Endothelial cell of umbilical vein (primary cell): ENCODE measurements around the gene C20orf144. TPM values are rescaled to one million over a fixed set of nuclear protein-coding genes. Genes with fewer than 3 reads are reported as not detected.

Experiments used
- BruUV-seq: library from RNA; stranded (reverse); fragments of 400-500 nt; replicated peaks from 2 replicates; lab custom pipeline; 2021; lab: Mats Ljungman, UMichigan
- CTCF ChIA-PET: fragments of 300-600, 350-600 bp; sonication (Branson Sonifier 250); formaldehyde crosslinking; loops from one replicate; lab custom pipeline; 2021; ENCODE audit warnings: antibody characterized with exemption, inconsistent platforms; lab: Charles Lee
- POLR2A ChIA-PET: fragments of 300-600, 350-600 bp; sonication (Branson Sonifier 250); formaldehyde crosslinking; loops from one replicate; lab custom pipeline; 2021; ENCODE audit warnings: antibody characterized with exemption, inconsistent platforms; lab: Charles Lee
- DNase-seq: peaks from one replicate; pipeline ENCODE4 v3.0.0-alpha.2; 2011; ENCODE audit warnings: low read depth, low spot score
- FAIRE-seq: peaks from 2 replicates; lab custom pipeline; 2011; peaks lifted over from hg19 to GRCh38; lab: Jason Lieb, UNC
- H2AFZ ChIP-seq: 2 replicates; pipeline ENCODE4 v1.6.0; 2012; ENCODE audit warnings: low read depth, low read length, control low read depth, inconsistent platforms
- H3K27ac ChIP-seq: 2 replicates; pipeline ENCODE4 v1.5.1; 2011; ENCODE audit warnings: low read depth, mild to moderate bottlenecking, control low read depth, low read length, moderate library complexity; ENCODE audit not compliant: insufficient read depth
- H3K27me3 ChIP-seq, 2 experiments: 2 replicates each; pipeline versions ENCODE4 v1.6.0 to v1.6.1; 2011; ENCODE audit warnings: low read length in 2 of 2, mixed read lengths in 1 of 2; ENCODE audit not compliant: control insufficient read depth in 2 of 2, insufficient read depth in 2 of 2
- H3K36me3 ChIP-seq, 2 experiments: 2 replicates in 1 of 2; 3 replicates in 1 of 2; pipeline ENCODE4 v1.5.1; 2011; ENCODE audit warnings: low read length in 2 of 2, mild to moderate bottlenecking in 1 of 2, moderate library complexity in 1 of 2; ENCODE audit not compliant: control insufficient read depth in 2 of 2, insufficient read depth in 2 of 2; ENCODE audit errors: extremely low read depth in 1 of 2
- H3K4me1 ChIP-seq: 3 replicates; pipeline ENCODE4 v1.5.1; 2011; ENCODE audit warnings: mild to moderate bottlenecking, low read length; ENCODE audit not compliant: control insufficient read depth, insufficient read depth; ENCODE audit errors: extremely low read depth
- H3K4me2 ChIP-seq: 2 replicates; pipeline ENCODE4 v1.6.1; 2011; ENCODE audit warnings: low read length, control low read depth, mixed read lengths; ENCODE audit not compliant: insufficient read depth
- H3K4me3 ChIP-seq, 3 experiments: fragments of 200-600 bp in 1 of 3; sonication (generic), shearing (Covaris generic) in 1 of 3; replicated peaks in 1 of 3; 2 replicates each; pipeline ENCODE4 v1.5.1; 2011 to 2016; ENCODE audit warnings: control low read depth in 3 of 3, low read length in 3 of 3, mild to moderate bottlenecking in 2 of 3, inconsistent platforms in 1 of 3, low read depth in 1 of 3, moderate library complexity in 1 of 3; ENCODE audit not compliant: insufficient read depth in 1 of 3
- H3K79me2 ChIP-seq: 2 replicates; pipeline ENCODE4 v1.6.0; 2012; ENCODE audit warnings: low read length, inconsistent platforms; ENCODE audit not compliant: control insufficient read depth, insufficient read depth
- H3K9ac ChIP-seq: replicated peaks from 2 replicates; pipeline ENCODE3; 2011; ENCODE audit warnings: low read length, control low read depth; ENCODE audit not compliant: insufficient read depth; ENCODE audit errors: extremely low read depth
- H3K9me1 ChIP-seq: replicated peaks from 3 replicates; pipeline ENCODE4 v1.6.0; 2011; ENCODE audit warnings: mild to moderate bottlenecking, low read length; ENCODE audit not compliant: control insufficient read depth, insufficient read depth; ENCODE audit errors: extremely low read depth
- H3K9me3 ChIP-seq: replicated peaks from 2 replicates; pipeline ENCODE4 v1.5.1; 2012; ENCODE audit warnings: low read length, inconsistent platforms; ENCODE audit not compliant: control insufficient read depth, insufficient read depth
- H4K20me1 ChIP-seq: replicated peaks from 2 replicates; pipeline ENCODE3; 2011; ENCODE audit warnings: mild to moderate bottlenecking, low read length; ENCODE audit not compliant: control insufficient read depth, insufficient read depth; ENCODE audit errors: extremely low read depth
- CTCF ChIP-seq, 2 donors: IDR thresholded peaks; 1 replicate in 1 of 2; 2 replicates in 1 of 2; pipeline ENCODE4 v1.5.1; 2011; ENCODE audit warnings: low read length in 2 of 2, mild to moderate bottlenecking in 2 of 2, moderate library complexity in 2 of 2, control low read depth in 1 of 2, inconsistent platforms in 1 of 2, low read depth in 1 of 2; ENCODE audit not compliant: insufficient read depth in 1 of 2; ENCODE audit errors: extremely low read depth in 1 of 2
- EZH2 ChIP-seq: IDR thresholded peaks from 2 replicates; pipeline ENCODE4 v1.6.1; 2012; ENCODE audit warnings: borderline replicate concordance, low read depth, mild to moderate bottlenecking, moderate library complexity, low read length, inconsistent platforms; ENCODE audit not compliant: severe bottlenecking
- FOS ChIP-seq: IDR thresholded peaks from 2 replicates; pipeline ENCODE4 v1.6.1; 2011; ENCODE audit warnings: mild to moderate bottlenecking, low read length, moderate library complexity, borderline replicate concordance; ENCODE audit not compliant: insufficient read depth
- GATA2 ChIP-seq: IDR thresholded peaks from 2 replicates; pipeline ENCODE4 v1.7.0; 2011; ENCODE audit warnings: low read depth, mild to moderate bottlenecking, moderate library complexity, mixed read lengths, low read length; ENCODE audit not compliant: insufficient read length, insufficient read depth
- JUN ChIP-seq: IDR thresholded peaks from 2 replicates; pipeline ENCODE4 v1.6.1; 2011; ENCODE audit warnings: borderline replicate concordance, low read depth; ENCODE audit not compliant: insufficient read length, insufficient read depth
- MYC ChIP-seq: IDR thresholded peaks from one replicate; pipeline ENCODE4 v1.6.1; 2011; ENCODE audit warnings: mild to moderate bottlenecking, low read depth, low read length
- POLR2A ChIP-seq: IDR thresholded peaks from 2 replicates; pipeline ENCODE4 v1.6.1; 2012; ENCODE audit warnings: low read depth, mild to moderate bottlenecking, control low read depth, low read length
- POLR2AphosphoS5 ChIP-seq: IDR thresholded peaks from 2 replicates; pipeline ENCODE4 v1.6.1; 2012; ENCODE audit warnings: low read depth, mild to moderate bottlenecking, control low read depth, low read length, moderate library complexity; ENCODE audit not compliant: insufficient read depth
- dilution Hi-C: fragments of 300-500 bp; cut with MboI; formaldehyde crosslinking; loops from one replicate; pipeline ENCODE4 v1.15.0; 2019; ENCODE audit warnings: low sequenced_read_pairs; ENCODE audit not compliant: extremely low pct_ligation_motif_present
- intact Hi-C: fragments of 100-400 bp; cut with micrococcal nuclease; formaldehyde crosslinking; loops from one replicate; pipeline ENCODE4 v1.10.0; 2022
- polyA plus RNA-seq, 4 experiments: library from polyadenylated mRNA; depleted of rRNA in 3 of 4; stranded (reverse) in 3 of 4; unstranded in 1 of 4; fragments of >200 nt; gene quantifications; 2 replicates each; pipeline versions ENCODE4 v1.2.1 to v1.2.3, GENCODE V29; 2011 to 2012; ENCODE audit warnings: missing spikeins in 1 of 4
- total RNA-seq: library from RNA; stranded (reverse); gene quantifications from 2 replicates; pipeline ENCODE4 v1.2.3, GENCODE V29; 2021
- TF ChIP-seq, protein P1 (sequence below): IDR thresholded peaks from 2 replicates; pipeline ENCODE4 v1.6.1; 2011; ENCODE audit not compliant: insufficient read depth, insufficient read length

C20orf144 gene
- total and polyA plus RNA-seq, 2 donors (not counting 3 experiments of a cell fraction or from before 2014, with no cell fraction given), result not detected

- H3K36me3 ChIP-seq, result no peaks in the 10 kb centered on the region
- peak overlapping the region; percentile 46 for H2AFZ ChIP-seq
- FAIRE-seq (peak; percentile 78), DNase-seq (peak; percentile 14)
- peaks cover 36% of the 10 kb centered on the region for H3K4me1 ChIP-seq
- peaks cover 17% of the 10 kb centered on the region for H3K79me2 ChIP-seq
- H3K4me3 ChIP-seq, result no peak overlapping the region
- no peaks in the 10 kb centered on the region for H4K20me1 ChIP-seq
- H3K27me3 ChIP-seq, result no peaks in the 10 kb centered on the region
- no TSS peak for BruUV-seq
- ChIA-PET CTCF (interaction anchor here (0.6 to 1.9 kb wide), 4 partner anchors 19 to 104 kb away, joined by 3 to 7 read pairs (median 4); partner anchors contain the start of gene PXMP4), POLR2A (no interaction called here)
- dilution Hi-C loops, result no loop called here
- H3K27ac ChIP-seq, result no peak overlapping the region
- H3K9me3 ChIP-seq, result no peaks in the 10 kb centered on the region
- intact Hi-C loops, result loop anchor here (2.0 to 5.0 kb wide), 2 partner anchors 21 to 45 kb away; partner anchors contain the start of genes ACTL10 and ZNF341
- H3K4me2 ChIP-seq, result no peak overlapping the region
- no peaks in the 10 kb centered on the region for H3K9me1 ChIP-seq
- H3K9ac ChIP-seq, result no peak overlapping the region
- no peak for TF ChIP-seq POLR2AphosphoS5
- TF ChIP-seq MYC, result no peak
Observed at GRCh38 chr20:33687370-33687915, 25.3 kb downstream of the C20orf144 start.

GRCh38 chr20:33687993-33688937 lies 26.1 kb downstream of the C20orf144 start:
- DNase-seq (no peak), FAIRE-seq (peak; percentile 37)
- Histone ChIP-seq H3K9ac (no peak overlapping the region), H3K79me2 (peaks cover 15% of the 10 kb centered on the region), H3K27me3 (no peaks in the 10 kb centered on the region), H3K36me3 (no peaks in the 10 kb centered on the region), H3K4me2 (no peak overlapping the region), H3K27ac (no peak overlapping the region), H3K4me1 (peaks cover 36% of the 10 kb centered on the region), H3K9me3 (no peaks in the 10 kb centered on the region), H4K20me1 (no peaks in the 10 kb centered on the region), H2AFZ (no peak overlapping the region), H3K4me3 (no peak overlapping the region), H3K9me1 (no peaks in the 10 kb centered on the region)
- dilution Hi-C loops (no loop called here), intact Hi-C loops (loop anchor here (2.0 to 5.0 kb wide), 2 partner anchors 21 to 44 kb away; partner anchors contain the start of genes ACTL10 and ZNF341)
- CTCF ChIA-PET, result interaction anchor here (0.6 to 1.9 kb wide), 5 partner anchors 18 to 103 kb away, joined by 3 to 7 read pairs (median 4); partner anchors contain the start of gene PXMP4
- BruUV-seq, result no TSS peak
- POLR2A ChIA-PET, result no interaction called here
- TF ChIP-seq CTCF (IDR thresholded peaks at IDR 0.05; ENCODE audit: extremely low read depth in 1 of 2, insufficient read depth in 1 of 2, low read depth in 1 of 2, low read length in 2 of 2) (no peak), EZH2 (no peak), FOS (no peak), MYC (no peak), POLR2A (no peak), JUN (no peak), GATA2 (no peak), POLR2AphosphoS5 (no peak)
- TF ChIP-seq, protein P1, sequence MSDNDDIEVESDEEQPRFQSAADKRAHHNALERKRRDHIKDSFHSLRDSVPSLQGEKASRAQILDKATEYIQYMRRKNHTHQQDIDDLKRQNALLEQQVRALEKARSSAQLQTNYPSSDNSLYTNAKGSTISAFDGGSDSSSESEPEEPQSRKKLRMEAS, result no peak
